Measurements from ENCODE around the gene JAG1.
"Not testable (repeated sequence)": the region's sequence is repeated elsewhere in the genome, so short reads cannot be mapped to it uniquely, and the experiment has no call there.

JAG1 gene

DNA sequence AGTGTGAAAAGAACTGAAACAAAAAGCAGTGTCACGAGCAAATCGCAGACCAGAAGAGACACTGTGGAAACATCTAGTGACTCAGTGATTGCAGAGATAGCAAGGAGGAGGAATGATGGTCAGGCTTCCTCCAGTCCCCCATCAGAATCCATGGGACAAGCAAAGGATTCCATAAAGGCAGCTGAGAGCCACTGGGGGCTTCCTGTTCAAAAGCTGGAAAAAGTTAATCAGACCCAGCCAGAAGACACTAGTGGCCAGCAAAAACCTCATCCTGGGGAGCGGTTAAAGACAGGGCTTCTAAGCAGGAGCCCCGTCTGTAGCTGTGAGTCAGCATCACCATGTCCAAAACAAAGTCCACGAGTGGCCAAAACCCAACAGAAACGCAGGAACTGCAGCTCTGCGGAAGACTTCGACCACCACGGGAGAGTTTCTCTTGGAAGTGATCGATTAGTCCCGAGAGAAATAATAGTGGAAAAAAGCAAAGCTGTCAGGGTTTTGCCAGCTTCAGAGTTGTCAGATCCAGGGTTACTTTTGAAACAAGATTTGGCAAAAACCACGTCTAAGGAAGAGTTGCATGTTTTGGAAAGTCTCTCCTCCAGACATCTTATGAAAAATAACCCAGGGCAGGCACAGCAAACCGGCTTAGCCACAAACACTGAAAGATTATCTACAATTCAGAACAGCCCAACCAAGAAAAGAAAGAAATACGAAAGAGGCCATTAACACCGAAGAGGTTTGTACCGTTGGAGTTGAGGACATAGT, 51.0 kb downstream of the JAG1 start:
- no peaks in the 10 kb centered on the region for H3K36me3 Mint-ChIP-seq (ENCODE audit: low read depth)
- DNase-seq (ENCODE audit: low spot score), result no peak
- no peak overlapping the region for H3K4me3 Mint-ChIP-seq
- H3K27me3 Mint-ChIP-seq (ENCODE audit: low read depth), result no peaks in the 10 kb centered on the region
- no peak overlapping the region for H3K27ac Mint-ChIP-seq
- H3K9me3 Mint-ChIP-seq, result no peaks in the 10 kb centered on the region
- no peaks in the 10 kb centered on the region for H3K4me1 Mint-ChIP-seq (ENCODE audit: low read depth)

DNA sequence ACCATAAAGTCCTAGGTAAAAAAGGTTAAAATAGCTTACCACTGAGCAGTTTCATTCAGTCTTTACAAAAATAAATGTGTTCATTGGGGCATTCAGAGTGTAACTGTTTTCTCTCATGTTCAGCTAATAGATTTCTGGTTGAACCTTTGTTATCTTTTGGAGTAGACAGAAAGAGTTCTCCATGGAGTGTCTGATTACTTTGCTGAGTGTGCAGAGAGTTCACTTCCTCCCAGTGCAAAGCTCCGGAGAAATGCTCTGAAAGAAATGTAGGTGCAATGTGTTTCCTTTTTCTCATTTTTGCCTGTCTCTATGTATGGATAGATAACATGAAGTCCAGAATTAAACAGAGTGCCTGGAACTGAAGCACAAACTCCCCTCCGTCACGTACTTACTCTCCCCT, 52.6 kb downstream of the JAG1 start:
- Mint-ChIP-seq H3K4me1 (ENCODE audit: low read depth) (no peaks in the 10 kb centered on the region), H3K4me3 (no peak overlapping the region), H3K36me3 (ENCODE audit: low read depth) (no peaks in the 10 kb centered on the region), H3K27ac (no peak overlapping the region), H3K9me3 (no peaks in the 10 kb centered on the region), H3K27me3 (ENCODE audit: low read depth) (no peaks in the 10 kb centered on the region)
- DNase-seq (ENCODE audit: low spot score), result no peak

DNA sequence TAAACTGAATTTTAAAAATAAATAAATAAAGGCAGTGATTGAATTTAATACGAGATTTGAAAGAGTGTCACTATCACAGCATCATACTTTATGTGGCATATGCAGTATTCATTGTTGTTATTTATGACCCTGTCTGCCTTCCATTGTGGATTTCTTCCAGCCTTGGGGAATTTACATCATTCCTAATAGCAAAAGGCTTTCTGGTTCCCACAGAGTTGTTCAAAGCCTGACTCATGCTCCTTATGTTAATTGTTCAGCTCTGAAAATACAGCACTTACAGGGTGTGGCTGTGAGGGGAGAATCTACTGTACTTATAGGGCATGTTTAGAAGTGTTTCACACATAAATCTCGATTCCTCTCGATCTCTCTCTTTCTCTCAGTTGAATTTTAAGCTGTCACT, 54.4 kb downstream of the JAG1 start:
- no peak overlapping the region for H3K4me3 Mint-ChIP-seq
- DNase-seq (ENCODE audit: low spot score), result no peak
- no peak overlapping the region for H3K27ac Mint-ChIP-seq
- peaks cover 3% of the 10 kb centered on the region for H3K36me3 Mint-ChIP-seq (ENCODE audit: low read depth)
- no peaks in the 10 kb centered on the region for H3K4me1 Mint-ChIP-seq (ENCODE audit: low read depth)
- no peaks in the 10 kb centered on the region for H3K27me3 Mint-ChIP-seq (ENCODE audit: low read depth)
- no peaks in the 10 kb centered on the region for H3K9me3 Mint-ChIP-seq

DNA sequence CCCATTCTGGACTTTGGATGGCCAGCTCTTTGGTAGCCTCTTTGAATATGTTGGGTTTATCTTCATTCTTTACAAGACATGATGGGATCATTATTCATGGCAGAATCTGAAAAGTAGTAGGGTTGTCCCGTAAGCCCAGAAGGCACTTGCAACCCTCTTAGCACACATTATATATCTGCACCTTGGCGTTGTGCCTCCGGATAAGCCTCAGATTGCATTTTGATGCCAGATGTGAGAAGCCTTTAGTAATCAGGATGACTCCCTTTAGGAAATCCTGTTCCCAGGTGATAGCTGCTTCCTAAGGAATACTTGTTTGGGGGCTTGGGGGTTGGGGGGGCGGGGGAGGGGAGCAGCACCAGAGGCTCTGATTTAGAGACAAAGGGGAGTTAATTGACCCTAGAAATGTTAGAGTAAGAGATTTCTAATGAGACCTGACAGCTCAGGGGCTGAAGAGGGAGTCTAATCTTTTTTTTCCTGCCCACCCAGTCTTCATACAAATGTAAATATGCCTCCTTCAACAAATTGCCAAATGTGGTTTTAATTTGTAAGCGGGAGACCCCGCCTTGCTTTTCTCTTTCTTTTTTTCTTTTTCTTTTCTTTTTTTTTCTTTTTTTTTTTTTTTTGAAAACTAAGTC, 55.1 kb downstream of the JAG1 start:
- H3K27ac Mint-ChIP-seq, result no peak overlapping the region
- H3K9me3 Mint-ChIP-seq, result no peaks in the 10 kb centered on the region
- no peaks in the 10 kb centered on the region for H3K27me3 Mint-ChIP-seq (ENCODE audit: low read depth)
- peaks cover 3% of the 10 kb centered on the region for H3K36me3 Mint-ChIP-seq (ENCODE audit: low read depth)
- DNase-seq (ENCODE audit: low spot score), result no peak
- H3K4me3 Mint-ChIP-seq, result no peak overlapping the region
- H3K4me1 Mint-ChIP-seq (ENCODE audit: low read depth), result no peaks in the 10 kb centered on the region

DNA sequence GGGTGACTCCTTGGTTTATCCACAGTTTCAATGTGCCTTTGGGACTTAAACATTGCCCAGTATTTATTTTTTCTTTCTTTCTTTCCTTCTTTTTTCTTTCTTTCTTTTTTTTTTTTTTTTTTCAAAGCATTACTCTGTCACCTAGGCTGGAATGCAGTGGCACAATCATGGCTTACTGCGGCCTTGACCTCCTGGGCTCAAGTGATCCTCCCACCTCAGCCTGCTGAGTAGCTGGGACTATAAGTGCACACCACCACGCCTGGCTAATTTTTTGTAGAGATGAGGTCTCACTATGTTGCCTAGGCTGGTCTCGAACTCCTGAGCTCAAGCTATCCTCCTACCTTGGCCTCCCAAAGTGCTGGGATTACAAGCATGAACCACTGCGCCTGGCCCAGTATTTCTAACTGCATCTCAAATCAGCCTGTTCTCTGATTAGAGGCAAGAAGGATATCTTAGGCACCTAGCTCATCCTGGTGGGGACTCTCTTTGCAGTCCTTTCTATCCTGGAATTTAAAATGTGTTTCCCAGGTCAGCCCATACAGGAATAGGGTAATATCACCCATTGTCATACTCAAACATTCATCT, 56.2 kb downstream of the JAG1 start:
- H3K27ac Mint-ChIP-seq, result not testable (repeated sequence)

DNA sequence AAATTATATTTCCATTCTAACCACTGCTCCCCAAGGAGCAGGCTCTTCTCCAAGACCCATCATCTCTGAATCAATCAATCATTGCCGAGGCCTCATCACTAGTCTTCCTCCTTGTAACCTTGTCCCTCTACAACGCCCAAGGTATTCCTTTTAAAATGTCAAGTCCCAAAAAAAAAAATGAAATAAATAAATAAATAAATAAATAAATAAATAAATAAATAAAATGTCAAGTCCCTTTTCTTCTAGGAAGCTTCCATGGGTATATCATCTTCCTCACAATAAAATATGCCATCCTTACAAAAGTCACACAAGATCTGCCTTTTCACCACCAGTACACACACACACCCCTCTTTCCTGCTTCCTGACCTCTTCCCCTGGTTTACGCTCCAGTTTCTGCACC, 57.6 kb downstream of the JAG1 start:
- H3K27ac Mint-ChIP-seq, result no peak overlapping the region
- H3K36me3 Mint-ChIP-seq (ENCODE audit: low read depth), result peaks cover 3% of the 10 kb centered on the region
- H3K9me3 Mint-ChIP-seq, result no peaks in the 10 kb centered on the region
- H3K4me3 Mint-ChIP-seq, result no peak overlapping the region
- no peak for DNase-seq (ENCODE audit: low spot score)
- no peaks in the 10 kb centered on the region for H3K27me3 Mint-ChIP-seq (ENCODE audit: low read depth)
- no peaks in the 10 kb centered on the region for H3K4me1 Mint-ChIP-seq (ENCODE audit: low read depth)

More for the DNA sequence above, 56.2 kb downstream of the JAG1 start:
- H3K9me3 Mint-ChIP-seq; H3K36me3 Mint-ChIP-seq (ENCODE audit: low read depth); H3K4me1 Mint-ChIP-seq (ENCODE audit: low read depth); H3K27me3 Mint-ChIP-seq (ENCODE audit: low read depth); H3K4me3 Mint-ChIP-seq; DNase-seq (ENCODE audit: low spot score): not testable (repeated sequence)

DNA sequence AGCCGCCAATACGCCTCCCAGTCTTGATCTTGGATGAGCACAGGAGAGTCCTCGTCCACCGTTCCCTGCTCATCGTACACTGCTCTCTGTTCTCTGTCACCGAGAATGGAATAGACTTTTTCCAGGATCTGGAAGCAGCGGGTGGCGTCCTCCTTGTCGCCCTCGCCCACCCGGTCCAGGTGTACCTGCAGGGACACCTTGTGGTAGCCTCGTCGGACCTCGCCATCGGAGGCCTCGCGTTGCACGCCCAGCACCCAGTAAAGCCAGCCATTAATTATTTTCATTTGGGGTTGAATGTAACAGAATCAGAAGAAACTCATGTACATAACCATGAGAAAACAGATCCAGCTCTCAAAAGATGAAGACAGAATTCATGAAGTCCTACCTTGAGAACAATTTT, 59.9 kb downstream of the JAG1 start:
- no peak for DNase-seq (ENCODE audit: low spot score)
- H3K27me3 Mint-ChIP-seq (ENCODE audit: low read depth), result no peaks in the 10 kb centered on the region
- H3K4me3 Mint-ChIP-seq, result no peak overlapping the region
- no peak overlapping the region for H3K27ac Mint-ChIP-seq
- H3K4me1 Mint-ChIP-seq (ENCODE audit: low read depth), result no peaks in the 10 kb centered on the region
- peaks cover 5% of the 10 kb centered on the region for H3K36me3 Mint-ChIP-seq (ENCODE audit: low read depth)
- no peaks in the 10 kb centered on the region for H3K9me3 Mint-ChIP-seq

DNA sequence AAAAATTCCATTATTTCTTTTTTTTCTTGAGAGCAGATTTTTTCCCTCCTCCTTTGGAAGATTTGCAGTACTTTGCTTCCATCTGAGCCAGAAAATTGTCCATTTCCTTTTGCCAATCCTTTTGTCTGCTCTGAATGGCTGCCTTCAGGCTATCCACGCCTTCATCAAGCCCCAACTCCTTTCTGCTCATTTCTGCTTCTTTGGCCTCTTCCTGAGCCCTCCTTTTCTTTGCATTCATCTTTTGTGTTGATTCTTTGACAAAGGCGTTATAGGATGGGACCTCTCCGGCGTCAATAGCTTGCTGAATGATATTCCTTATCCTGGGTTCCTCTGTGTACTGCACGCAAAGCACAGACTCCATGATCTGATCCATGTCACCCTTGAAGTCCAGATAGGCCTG, 60.4 kb downstream of the JAG1 start:
- H3K36me3 Mint-ChIP-seq (ENCODE audit: low read depth); H3K27me3 Mint-ChIP-seq (ENCODE audit: low read depth); DNase-seq (ENCODE audit: low spot score); H3K4me1 Mint-ChIP-seq (ENCODE audit: low read depth); H3K9me3 Mint-ChIP-seq; H3K4me3 Mint-ChIP-seq; H3K27ac Mint-ChIP-seq: not testable (repeated sequence)

DNA sequence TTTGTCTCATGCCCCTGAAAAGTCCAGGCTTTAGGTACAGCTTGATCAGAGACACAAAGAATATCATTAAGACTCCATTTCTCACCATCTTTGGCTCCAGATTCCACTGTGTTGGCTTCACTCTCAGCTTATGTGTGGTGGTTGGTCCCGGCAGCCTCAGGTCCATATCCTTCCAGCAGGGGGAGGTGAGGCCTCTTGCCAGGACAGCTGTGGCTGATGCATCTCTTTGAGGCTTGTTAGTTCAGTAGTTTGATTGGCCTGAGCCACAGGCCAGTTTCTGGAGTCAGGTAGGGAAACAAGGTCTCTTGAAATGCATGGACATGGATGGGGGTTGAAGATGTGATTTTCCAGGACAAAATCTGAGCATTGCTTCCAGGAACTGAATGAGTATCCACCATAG, 62.4 kb downstream of the JAG1 start:
- peaks cover 5% of the 10 kb centered on the region for H3K36me3 Mint-ChIP-seq (ENCODE audit: low read depth)
- H3K27ac Mint-ChIP-seq, result no peak overlapping the region

DNA sequence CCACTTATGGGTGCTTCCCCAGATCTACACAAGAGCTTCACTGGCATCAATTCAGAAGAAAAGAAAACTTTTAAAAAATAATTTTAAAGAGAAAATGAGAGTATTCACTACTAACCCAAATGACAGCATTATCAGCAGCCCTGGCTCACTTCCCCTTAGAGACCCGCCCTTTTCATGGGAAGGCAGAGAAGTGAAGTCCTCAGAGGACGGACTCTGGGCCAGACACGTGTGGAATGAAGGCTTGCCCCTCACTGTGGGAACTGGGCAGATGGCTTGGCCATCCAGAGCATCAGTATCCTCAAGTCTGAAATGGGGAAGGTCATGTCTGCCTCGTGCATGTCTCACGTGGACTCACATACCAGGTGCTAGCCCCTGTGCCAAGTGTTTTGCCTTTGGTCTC, 63.5 kb downstream of the JAG1 start:
- H3K27me3 Mint-ChIP-seq (ENCODE audit: low read depth), result no peaks in the 10 kb centered on the region
- no peak overlapping the region for H3K27ac Mint-ChIP-seq
- H3K4me1 Mint-ChIP-seq (ENCODE audit: low read depth), result no peaks in the 10 kb centered on the region
- no peak for DNase-seq (ENCODE audit: low spot score)
- H3K36me3 Mint-ChIP-seq (ENCODE audit: low read depth), result peaks cover 4% of the 10 kb centered on the region
- H3K9me3 Mint-ChIP-seq, result no peaks in the 10 kb centered on the region
- H3K4me3 Mint-ChIP-seq, result no peak overlapping the region

More for the DNA sequence above, 62.4 kb downstream of the JAG1 start:
- Mint-ChIP-seq H3K4me3 (no peak overlapping the region), H3K9me3 (no peaks in the 10 kb centered on the region), H3K4me1 (ENCODE audit: low read depth) (no peaks in the 10 kb centered on the region), H3K27me3 (ENCODE audit: low read depth) (no peaks in the 10 kb centered on the region)
- no peak for DNase-seq (ENCODE audit: low spot score)

DNA sequence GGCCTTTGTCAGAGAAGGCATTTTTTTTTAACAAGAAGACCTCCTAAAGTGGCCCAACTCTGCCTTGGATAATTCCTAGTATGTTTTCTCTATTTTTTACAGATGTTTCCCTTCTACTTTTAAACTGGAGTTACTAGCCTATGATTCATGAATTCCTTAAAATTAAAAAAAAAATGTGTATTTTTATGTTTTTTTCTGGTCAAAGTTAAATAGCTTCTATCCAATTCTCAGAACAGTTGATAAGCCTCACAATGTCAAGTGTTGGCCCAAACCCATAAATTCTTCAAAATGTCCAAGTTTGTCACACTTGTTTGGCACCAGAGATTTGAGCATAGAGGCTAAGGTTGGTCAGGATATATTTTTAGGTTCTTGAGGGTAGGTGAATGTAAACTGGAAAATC, 64.0 kb downstream of the JAG1 start:
- Mint-ChIP-seq H3K36me3 (ENCODE audit: low read depth) (peaks cover 2% of the 10 kb centered on the region), H3K4me1 (ENCODE audit: low read depth) (no peaks in the 10 kb centered on the region), H3K4me3 (no peak overlapping the region), H3K9me3 (no peaks in the 10 kb centered on the region), H3K27me3 (ENCODE audit: low read depth) (no peaks in the 10 kb centered on the region), H3K27ac (no peak overlapping the region)
- DNase-seq (ENCODE audit: low spot score), result no peak

DNA sequence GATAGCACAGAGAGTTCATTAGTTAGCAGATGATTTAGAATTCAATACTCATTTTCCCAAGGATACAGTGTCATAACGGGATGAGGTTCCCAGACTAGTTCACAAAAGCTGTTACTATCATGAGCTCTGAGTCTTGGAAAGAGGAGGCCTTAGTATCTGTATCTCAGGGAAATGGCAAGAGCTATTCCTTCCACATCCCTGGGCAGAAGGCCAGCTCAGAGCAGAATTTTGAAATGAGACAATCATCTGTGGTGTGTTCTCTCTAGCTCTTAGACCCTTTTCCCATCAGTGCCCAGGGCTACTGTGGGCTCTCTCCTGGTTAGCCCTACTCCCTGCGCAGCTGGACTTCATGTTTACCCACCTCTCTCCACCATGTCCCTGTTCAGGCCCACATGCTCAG, 64.5 kb downstream of the JAG1 start:
- Mint-ChIP-seq H3K9me3 (no peaks in the 10 kb centered on the region), H3K27me3 (ENCODE audit: low read depth) (no peaks in the 10 kb centered on the region), H3K36me3 (ENCODE audit: low read depth) (peaks cover 2% of the 10 kb centered on the region), H3K4me3 (no peak overlapping the region), H3K4me1 (ENCODE audit: low read depth) (no peaks in the 10 kb centered on the region), H3K27ac (no peak overlapping the region)
- DNase-seq (ENCODE audit: low spot score), result no peak

DNA sequence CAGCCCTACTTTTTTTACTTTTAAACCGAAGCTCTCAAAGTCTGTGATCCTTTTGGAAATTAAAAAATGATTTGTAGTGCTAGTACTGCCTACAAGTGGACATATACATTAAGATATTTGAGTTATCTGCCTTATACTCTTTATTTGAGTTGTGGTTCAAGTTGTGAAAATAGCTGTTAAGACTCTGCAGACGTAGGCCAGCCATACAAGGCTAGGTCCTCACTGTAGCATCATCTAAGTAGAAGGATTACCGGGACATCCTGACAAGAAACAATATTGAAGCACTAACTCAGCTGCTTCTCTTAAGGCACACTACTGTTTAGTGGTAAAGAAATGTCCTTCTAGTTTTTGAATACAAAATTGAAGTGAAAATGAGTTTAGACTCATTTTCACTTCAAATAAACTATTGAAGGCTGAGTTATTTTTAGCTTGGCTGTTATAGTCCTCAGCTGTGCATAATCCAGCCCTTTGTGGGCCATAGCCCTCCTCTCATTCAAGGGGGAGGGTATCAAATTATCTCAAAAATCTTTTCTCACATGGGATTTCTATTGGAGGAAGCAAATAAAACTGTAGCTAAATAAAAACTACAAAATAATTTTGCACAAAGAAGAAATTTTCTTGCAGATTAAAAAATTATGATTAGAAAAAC, 68.1 kb downstream of the JAG1 start:
- peaks cover 19% of the 10 kb centered on the region for H3K4me1 Mint-ChIP-seq (ENCODE audit: low read depth)
- no peak overlapping the region for H3K4me3 Mint-ChIP-seq
- peaks cover 16% of the 10 kb centered on the region for H3K36me3 Mint-ChIP-seq (ENCODE audit: low read depth)
- H3K9me3 Mint-ChIP-seq, result no peaks in the 10 kb centered on the region
- peaks cover 2% of the 10 kb centered on the region for H3K27me3 Mint-ChIP-seq (ENCODE audit: low read depth)
- no peak overlapping the region for H3K27ac Mint-ChIP-seq
- no peak for DNase-seq (ENCODE audit: low spot score)

DNA sequence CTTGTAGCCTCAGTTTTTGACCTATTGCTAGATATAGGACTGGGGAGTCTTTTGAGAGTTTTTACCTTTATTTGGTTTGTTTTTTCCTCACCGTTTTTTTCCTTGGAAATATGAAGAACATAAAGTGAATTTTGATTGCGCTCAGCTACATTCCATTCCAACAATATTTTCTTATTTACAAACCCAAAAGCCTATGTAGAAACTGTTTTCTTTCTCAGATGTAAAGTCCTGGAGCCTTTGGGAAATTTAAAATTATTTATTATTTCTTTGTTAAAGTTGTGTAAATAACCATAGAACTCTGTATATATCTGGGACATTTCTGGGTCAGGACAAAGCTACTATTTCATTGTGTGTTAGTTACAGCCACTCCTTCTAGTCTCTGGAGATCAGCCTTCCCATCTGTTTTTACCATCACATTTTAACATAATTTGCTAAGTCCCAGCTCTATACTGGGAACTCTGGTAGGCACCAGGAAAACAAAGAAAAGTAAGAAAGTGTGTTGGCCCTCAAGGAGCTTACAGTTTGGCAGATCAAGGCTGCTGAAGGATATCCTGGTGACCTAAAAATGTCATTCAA, 68.8 kb downstream of the JAG1 start:
- peaks cover 2% of the 10 kb centered on the region for H3K27me3 Mint-ChIP-seq (ENCODE audit: low read depth)
- H3K36me3 Mint-ChIP-seq (ENCODE audit: low read depth), result peaks cover 18% of the 10 kb centered on the region
- H3K4me3 Mint-ChIP-seq, result no peak overlapping the region
- no peak for DNase-seq (ENCODE audit: low spot score)
- peaks cover 19% of the 10 kb centered on the region for H3K4me1 Mint-ChIP-seq (ENCODE audit: low read depth)
- H3K9me3 Mint-ChIP-seq, result no peaks in the 10 kb centered on the region
- H3K27ac Mint-ChIP-seq, result no peak overlapping the region

Measured in T-helper 2 cell treated with Interferon-gamma antibody and Interleukin-4, amounts not matched to agents 5 μg/mL and 100 μg/mL, for 36 hours (primary cell).